SK-MEL-5 (cell line): ENCODE measurements around the gene LDLR. TPM values are rescaled to one million over a fixed set of nuclear protein-coding genes. Genes with fewer than 3 reads are reported as not detected.
A peak's percentile ranks its signal among the peaks of the same experiment; 100 is the strongest.
"Not testable (repeated sequence)": the region's sequence is repeated elsewhere in the genome, so short reads cannot be mapped to it uniquely, and the experiment has no call there.

Source experiments
- DNase-seq: peaks from one replicate; pipeline ENCODE4 v3.0.0-alpha.2; 2016; ENCODE audit warnings: low read depth, low spot score
- in situ Hi-C: cut with HindIII; loops from 2 replicates; pipeline ENCODE4 v1.10.0; 2016; ENCODE audit warnings: low sequenced_read_pairs, high pct_unique_total_duplicates, low pct_unique_long_range_greater_than_20kb
- total RNA-seq: library from RNA; depleted of rRNA; stranded (reverse); fragments of >200 nt; shearing (Covaris generic); gene quantifications from 2 replicates; pipeline ENCODE4 v1.2.3, GENCODE V29; 2014

LDLR gene
- total RNA-seq, 1 experiment from 2014 or later, result 51.2 TPM

DNA sequence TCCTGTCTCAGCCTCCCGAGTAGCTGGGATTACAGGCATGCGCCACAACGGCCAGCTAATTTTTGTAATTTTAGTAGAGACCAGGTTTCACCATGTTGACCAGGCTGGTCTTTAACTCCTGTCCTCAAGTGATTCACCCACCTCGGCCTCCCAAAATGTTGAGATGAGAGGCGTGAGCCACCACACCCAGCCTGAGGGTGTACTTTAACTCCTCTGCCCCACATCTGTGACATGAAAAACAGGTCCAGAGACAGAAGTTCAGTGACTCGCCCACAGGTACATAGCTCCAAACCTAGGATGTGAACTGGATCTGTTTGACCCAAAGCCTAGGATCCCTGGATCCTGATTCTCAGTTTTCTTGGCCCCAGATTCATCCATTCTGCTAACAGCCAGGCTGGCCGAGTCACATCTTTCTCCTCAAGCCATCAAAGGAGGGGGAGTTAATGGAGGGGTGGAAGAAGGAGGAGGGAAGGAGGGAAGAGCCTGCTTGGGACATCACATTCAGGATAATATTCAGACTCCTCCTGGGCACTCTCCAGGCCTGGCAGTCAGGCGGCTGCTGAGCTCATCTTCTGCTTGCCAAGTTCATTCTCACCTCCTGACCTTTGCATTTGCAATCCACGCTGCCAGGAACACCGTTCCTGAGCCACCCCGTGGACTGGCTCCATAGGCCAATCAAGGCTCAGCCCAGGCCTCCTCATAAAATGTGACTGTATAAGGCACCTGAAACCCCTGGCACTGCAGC is 63.2 kb downstream of the LDLR start:
- no peak for DNase-seq
- in situ Hi-C loops, result no loop called here

DNA sequence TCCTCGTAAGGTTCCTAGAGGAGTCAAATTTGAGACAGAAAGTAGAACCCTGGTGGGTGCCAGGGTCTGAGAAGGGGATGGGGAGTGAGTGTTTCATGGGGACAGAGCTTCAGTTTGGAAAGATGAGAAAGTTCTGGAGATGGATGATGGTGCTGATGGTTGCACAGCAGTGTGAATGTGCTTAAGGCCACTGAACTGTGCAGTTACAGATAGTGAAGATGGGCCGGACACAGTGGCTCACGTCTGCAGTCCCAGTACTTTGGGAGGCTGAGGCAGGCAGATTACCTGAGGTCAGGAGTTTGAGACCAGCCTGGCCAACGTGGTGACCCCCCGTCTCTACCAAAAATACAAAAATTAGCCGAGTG is 65.4 kb downstream of the LDLR start:
- DNase-seq, result no peak
- in situ Hi-C loops, result no loop called here

DNA sequence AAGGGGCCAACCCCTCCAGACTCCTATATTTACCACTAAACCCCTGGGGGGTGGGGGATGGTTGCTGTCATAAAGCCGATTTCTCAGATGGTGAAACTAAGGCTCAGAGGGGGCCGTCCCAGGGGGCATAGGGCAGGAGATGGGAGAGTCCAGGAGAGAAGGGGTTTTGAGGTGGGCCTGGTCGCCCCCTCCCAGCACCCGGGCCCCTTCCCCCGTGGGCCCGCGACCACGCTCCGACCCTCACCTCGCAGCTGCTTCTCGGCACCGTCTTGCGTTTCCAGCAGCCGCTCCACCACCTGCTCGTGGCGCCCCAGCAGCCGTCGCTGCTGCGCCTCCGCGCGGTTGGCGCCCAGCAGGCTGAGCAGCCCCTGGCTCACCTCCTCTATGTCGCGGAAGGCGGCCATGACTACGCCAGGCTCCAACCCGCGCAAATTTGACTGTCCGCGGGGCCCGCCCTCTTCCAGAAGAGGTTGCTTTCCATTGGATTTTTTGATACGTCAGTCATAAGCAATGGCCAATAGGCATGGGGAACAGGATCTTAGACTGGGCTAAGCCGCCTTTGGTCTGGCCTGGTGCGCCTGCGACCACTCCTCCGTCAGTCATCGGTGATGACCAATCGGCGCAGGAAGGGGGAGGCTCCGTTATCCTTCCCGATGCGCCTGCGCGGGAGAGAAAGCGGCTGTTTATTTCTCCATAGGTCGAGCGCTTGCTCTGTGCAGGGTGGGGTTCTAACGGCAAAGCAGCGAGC is 66.3 kb downstream of the LDLR start, which contains the start of gene SPC24:
SPC24 (minus strand) TSS at position 410 of the 748 bp plus-strand sequence; CDS start at position 404, 6 bp downstream.
- DNase-seq, result peak; percentile 97
- in situ Hi-C loops, result no loop called here

DNA sequence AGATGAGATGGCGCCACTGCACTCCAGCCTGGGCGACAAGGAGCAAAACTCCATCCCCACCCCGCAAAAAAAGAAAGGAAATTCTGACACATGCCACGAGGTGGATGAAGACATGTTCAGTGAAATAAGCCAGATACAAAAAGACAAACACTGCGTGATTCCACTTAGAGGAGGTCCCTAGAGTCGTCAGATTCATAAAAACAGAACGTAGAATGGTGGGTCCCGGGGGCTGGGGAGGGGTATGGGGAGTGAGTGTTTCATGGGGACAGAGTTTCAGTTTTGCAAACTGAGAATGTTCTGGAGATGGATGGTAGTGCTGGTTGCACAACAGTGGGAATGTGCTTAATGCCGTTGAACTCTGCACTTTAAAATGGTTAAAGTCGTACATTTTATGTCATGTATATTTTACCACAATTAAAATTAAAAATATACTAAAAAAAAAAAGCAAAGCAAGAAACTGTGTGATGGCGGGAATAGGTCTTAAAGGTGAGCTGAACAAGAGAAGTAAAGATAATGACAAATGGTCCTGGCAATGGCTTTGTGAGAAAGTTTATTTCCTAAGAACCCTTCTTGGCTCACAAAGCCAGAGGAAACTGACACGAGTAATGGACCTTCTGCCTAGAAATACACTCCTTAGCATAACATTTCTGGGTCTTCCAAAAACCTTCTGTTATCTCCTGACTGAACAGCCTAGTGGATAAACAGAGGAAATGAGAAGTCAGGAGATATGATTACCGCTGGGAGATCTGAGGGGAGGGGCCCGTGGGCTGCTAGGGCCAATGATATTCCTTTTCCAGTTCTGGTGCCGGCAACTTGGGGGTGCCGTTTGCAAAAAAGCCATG is 70.6 kb downstream of the LDLR start:
- in situ Hi-C loops, result no loop called here
- peak; percentile 13 for DNase-seq

DNA sequence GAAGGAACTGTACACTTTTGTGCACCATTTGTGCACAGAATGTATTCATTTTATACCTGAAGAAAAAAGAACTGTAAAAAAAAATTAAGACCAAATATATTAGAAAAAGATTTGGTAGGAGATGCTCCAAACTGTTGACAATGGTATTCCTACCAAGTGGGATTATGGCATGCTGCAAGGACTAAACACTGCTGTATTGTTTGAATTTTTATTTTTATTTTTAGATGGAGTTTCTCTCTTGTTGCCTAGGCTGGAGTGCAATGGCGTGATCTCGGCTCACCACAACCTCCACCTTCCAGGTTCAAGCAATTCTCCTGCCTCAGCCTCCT is 71.1 kb downstream of the LDLR start:
- in situ Hi-C loops, DNase-seq: not testable (repeated sequence)

DNA sequence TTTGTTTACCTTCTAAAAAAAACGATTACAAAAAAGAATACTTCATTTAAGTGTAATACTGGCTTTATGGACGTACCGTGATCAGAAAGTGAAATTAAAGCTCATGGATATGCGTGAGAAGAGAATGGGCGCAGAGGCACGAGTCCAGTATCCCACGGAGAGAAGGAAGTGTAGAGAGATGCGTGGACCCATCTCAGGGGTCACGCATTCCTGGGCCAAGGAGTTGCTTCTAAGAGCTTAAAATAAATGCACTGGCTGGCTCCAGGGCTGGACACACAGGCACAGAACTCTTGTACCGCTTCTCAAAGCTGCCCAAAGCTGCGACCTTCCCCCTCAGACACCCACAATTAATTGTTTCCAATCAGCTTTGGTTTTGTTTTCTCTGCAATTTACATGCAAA is 75.0 kb downstream of the LDLR start:
- in situ Hi-C loops, result no loop called here

DNA sequence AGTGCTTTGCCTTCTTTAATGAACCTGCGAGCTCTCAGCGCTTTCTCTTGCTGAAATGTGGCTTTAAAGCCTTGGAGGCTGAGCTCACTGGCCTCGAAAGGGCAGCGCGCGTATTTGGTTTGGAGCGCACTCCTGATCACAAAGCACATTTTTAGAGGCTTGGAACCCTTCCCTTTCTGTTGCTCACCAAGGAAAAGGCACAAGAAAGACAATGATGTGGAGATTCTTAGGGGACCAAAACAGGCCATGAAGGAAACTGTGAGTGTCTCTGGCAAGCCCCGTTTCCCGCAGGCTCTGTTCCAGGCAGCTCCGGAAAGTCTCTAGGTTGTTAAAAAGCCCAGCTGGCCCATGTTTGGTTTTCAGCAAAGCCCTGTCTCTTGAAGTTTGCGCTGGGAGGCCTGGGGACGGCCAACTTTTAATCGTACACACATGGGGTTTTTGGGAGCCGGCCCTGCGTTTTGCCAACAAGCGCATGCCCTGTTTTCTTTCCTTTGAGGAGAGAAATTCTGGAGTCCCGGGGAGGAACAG is 75.7 kb downstream of the LDLR start:
- in situ Hi-C loops, result no loop called here
- no peak for DNase-seq

More for the DNA sequence above, 75.0 kb downstream of the LDLR start:
- DNase-seq, result no peak

DNA sequence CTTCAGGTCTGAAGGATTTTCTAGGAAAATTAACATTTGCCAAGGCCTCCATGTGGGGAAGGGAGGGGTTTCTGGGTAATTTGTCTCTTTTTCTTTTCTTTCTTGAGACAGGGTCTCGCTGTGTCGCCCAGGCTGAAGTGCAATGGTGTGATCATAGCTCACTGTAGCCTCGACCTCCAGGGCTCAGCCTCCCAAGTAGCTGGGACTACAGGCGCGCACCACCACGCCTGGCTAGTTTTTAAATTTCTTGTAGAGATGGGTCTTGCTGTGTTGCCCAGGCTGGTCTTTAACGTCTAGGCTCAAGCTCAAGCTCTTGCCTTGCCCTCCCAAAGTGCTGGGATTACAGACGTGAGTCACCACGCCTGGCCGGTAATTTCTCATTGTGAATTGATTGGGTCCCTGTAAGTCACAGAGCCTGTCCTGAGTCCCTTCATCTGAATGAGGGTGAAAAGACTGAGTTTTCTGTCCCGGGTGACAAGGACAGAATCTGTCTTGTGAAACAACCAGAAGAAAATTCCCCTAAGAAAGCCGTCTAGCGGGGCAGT is 76.3 kb downstream of the LDLR start:
- DNase-seq, result no peak
- in situ Hi-C loops, result no loop called here

DNA sequence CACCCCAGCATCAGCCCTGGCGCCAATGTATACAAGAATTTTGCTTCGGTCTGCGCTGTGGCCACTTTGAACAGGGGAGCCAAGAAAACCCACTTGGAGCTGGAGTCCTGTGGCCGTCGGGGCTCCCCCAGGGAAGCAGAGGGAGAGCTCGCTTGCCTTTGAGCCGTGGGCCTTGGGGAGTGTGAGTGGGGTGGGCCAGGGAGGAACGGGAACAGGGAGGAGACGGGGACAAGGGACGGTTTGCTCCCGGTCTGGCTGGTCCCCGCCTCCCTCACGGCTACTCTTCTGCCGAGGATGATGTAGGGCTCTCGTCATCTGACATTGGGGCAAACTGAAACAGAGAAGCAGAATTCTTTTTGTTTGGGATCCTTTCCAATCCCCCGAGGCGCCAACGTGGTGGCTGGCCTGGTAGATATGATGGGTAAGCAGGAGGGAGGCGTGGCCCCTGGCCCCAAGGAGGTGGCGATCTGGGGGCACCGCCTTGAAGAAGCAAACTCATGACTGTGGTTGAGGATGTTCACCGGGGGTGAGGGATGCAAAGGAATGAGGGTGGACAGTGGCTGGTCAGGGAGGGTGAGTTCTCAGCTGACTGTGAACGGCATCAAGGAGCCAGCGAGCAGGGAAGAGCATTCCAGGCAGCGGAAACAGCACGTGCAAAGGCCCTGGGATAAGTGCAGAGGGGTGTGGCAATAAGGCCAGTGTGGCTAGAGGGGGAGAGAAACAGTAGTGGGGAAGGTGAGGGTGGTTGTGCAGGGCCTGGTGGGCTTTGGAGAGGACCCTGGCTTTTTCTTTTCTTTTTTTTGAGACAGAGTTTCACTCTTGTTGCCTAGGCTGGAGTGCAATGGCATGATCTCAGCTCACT is 77.2 kb downstream of the LDLR start:
- in situ Hi-C loops, result no loop called here
- peak; percentile 19 for DNase-seq

DNA sequence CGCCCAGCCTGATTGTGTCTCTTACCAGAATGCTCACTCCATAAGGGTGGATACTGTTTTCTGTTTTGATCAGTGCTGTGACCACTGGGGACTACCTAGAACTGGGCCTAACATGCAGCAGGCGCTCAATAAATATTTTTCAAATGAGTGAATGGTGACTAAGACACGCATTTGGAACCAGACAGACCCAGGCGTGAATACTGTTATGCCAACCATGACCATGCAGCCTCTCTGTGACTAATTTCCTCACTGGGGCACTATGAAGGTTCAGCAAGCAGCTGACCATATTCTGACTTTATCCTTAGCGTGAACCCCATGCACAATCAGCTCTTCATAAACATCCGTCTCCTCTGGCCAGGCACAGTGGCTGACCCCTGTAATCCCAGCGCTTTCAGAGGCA is 79.3 kb downstream of the LDLR start:
- DNase-seq, result no peak
- in situ Hi-C loops, result no loop called here

DNA sequence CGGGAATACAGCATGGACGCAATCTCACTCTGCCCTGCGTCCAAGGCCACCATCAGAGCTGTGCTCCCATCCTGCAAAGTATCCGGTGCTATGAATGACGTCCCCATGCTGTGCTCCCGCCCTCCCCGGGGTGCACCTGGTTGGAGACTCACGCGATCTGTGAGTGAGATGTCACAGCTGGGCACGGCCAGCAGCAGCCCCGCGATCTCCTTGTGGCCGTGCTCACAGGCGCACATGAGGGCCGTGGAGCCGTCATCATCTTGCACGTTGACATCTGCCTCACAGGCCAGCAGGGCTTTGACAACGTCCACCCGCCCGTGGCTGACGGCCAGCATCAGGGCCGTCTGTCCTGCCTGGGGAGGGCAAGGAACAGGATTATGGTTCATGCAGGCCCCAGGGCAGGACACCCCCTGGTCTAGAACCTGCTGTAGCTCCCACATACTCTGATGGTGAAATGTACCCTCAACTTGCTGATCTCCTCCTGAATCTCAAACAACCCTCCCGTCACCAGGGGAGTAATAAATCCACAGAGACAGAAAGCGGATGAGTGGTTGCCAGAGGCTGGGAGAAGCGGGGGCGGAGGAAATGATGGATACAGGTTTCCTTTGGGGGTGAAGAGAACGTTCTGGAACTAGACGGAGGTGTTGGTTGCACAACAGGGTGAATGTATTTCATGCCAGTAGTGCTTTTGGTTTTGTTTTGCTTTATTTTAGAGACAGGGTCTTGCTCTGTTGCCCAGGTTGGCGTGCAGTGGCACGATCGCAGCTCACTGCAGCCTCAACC is 80.8 kb downstream of the LDLR start:
- DNase-seq, result no peak
- in situ Hi-C loops, result no loop called here

DNA sequence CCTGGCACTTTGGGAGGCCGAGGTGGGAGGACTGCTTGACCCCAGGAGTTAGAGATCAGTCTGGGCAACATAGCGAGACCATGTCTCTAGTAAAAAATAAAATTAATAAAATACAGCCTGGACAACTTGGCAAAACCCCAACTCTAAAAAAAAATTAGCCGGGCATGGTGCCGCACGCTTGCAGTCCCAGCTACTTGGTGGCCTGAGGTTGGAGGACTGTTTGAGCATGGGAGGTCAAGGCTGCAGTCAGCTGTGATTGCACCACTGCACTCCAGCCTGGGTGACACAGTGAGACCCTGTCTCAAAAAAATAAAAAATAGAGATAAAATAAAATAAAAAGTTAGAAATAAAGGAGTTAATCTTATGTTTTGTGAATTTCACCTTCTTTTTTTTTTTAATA is 81.9 kb downstream of the LDLR start:
- no peak for DNase-seq
- in situ Hi-C loops, result no loop called here

DNA sequence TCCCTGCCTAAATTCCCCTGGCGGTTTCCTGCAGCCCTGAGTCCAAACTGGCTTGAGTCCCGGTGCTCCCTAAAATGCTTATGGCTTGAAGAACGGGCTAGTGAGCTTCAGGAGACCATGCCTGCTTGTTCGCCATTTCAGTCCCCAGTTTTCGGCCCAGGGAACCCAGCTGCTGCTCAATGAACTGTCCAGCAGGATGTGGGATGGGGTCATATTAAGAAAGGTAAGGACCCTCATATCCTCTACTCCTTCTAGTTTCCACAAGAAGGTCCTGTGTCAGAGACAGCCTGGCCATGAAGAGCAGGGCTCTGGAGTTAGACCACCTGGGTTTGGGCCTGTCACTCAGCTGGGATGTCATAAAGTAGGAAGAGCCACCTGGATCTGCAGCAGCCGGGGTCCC is 83.3 kb downstream of the LDLR start:
- no peak for DNase-seq
- in situ Hi-C loops, result no loop called here

DNA sequence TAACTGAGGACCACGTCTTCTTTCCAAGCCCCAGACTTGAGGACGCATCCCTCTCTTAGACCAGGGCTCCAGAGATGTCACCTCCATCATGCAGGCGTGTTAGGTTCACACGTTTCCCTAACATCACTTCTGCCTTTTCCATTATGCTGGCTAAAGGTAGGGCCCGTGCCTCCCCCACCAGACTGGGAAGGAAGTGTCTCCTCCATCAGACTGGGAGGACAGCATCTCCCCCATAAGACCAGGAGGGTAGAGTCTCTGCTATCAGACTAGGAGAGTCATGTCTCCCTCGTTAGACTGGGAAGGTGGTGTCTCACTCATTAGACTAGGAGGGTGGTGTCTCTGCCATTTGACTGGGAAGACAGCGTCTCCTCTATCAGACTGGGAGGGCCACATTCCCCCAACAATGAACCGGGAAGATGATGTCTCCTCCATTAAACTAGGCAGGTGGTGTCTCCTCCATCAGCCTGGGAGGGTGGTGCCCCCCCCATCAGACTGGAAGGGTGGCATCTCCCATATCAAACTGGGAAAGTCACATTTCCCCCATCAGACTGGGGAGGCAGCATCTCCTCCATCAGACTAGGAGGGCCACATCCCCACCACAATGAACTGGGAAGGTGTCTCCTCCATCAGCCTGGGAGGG is 84.4 kb downstream of the LDLR start:
- no peak for DNase-seq
- in situ Hi-C loops, result no loop called here

DNA sequence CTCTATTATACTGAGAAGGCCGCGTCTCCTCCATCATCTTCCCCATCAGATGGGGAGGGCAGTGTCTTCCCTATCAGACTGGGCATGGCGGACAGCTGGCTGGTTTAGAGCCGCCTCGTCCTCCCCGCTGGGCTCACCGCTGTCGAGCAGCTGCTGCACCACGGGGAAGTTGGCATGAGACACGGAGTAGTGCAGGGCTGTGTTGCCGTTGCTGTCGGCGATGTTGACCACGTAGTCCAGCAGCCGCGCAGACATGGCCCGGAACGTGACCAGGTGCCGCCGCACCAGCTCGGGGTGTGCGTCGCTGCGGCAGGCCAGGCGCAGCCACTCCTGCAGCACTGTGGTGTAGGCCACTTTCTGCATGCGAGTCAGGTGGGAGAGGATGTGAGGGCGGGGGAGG is 85.1 kb downstream of the LDLR start:
- in situ Hi-C loops, result no loop called here
- DNase-seq, result no peak

DNA sequence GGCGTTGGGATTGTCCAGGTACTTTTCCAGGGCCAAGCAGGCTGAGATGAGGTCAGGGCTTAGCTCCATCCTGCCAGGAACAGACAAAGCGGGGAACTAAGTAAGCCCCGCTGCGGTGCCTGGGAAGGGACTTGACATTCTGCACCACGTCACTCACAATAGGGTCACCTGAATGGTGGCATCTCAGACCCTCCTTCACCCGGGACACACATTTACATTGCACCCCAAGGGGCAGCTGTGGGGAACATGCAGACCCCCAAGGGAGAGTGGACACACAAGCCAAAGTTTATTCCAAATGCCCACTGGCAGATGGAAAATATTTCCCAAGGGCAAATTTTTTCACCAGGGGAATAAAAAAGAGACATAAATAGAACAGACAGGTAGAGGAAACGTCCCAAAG is 86.7 kb downstream of the LDLR start:
- in situ Hi-C loops, result no loop called here
- DNase-seq, result no peak
